ENCODE results near the gene WNT1. TPM values are rescaled to one million over a fixed set of nuclear protein-coding genes. Genes with fewer than 3 reads are reported as not detected.

Gene WNT1
- total and polyA plus RNA-seq, 9 of the 15 experiments (the other 6 are each of a cell fraction or from before 2014, with no cell fraction given): not detected

GRCh38 chr12:49018261-49019119, 40.4 kb downstream of the WNT1 start, which contains the start of gene PRKAG1 (continued):
- TF ChIP-seq GTF2B (IDR thresholded peaks at IDR 0.05; ENCODE audit: extremely low read depth, insufficient read length) (peak; percentile 46), BHLHE40 (IDR thresholded peaks at IDR 0.05; ENCODE audit: low read length) (no peak; the same call in 1 of the 2 replicates), PURB (CRISPR knock-in tag; IDR thresholded peaks at IDR 0.05; ENCODE audit: low read depth) (no peak), CHD2 (IDR thresholded peaks at IDR 0.05; ENCODE audit: low read depth, low read length) (0 out of 2 replicates have a peak, but pooled peaks have one; percentile 22), STAT5A (IDR thresholded peaks at IDR 0.05; ENCODE audit: borderline replicate concordance, low read length) (no peak), CHCHD3 (CRISPR knock-in tag; IDR thresholded peaks at IDR 0.05) (no peak), HNRNPUL1 (IDR thresholded peaks at IDR 0.05; ENCODE audit: low read length) (no peak), MNT (conservative IDR thresholded peaks at IDR 0.05) (peak; percentile 37 to 71; a peak in 3 of 4 replicates), SMARCB1 (IDR thresholded peaks at IDR 0.05; ENCODE audit: insufficient read length, low read depth) (no peak), CREBBP (IDR thresholded peaks at IDR 0.05; ENCODE audit: low read depth, low read length) (no peak), HIVEP1 (CRISPR knock-in tag; IDR thresholded peaks at IDR 0.05) (0 out of 2 replicates have a peak, but pooled peaks have one; percentile 37), SAFB (IDR thresholded peaks at IDR 0.05; ENCODE audit: borderline replicate concordance, low read depth, low read length) (no peak), CAMTA2 (CRISPR knock-in tag; conservative IDR thresholded peaks at IDR 0.05) (peak; percentile 71; the same call in 1 of the 2 replicates), SIN3B (IDR thresholded peaks at IDR 0.05; ENCODE audit: low read depth) (peak; percentile 9; the same call in 1 of the 2 replicates), FOXP1 (CRISPR knock-in tag; IDR thresholded peaks at IDR 0.05) (peak; percentile 64; the same call in 1 of the 2 replicates), ZFPM2 (CRISPR knock-in tag; IDR thresholded peaks at IDR 0.05) (no peak), RFX1 (IDR thresholded peaks at IDR 0.05) (no peak), ZNF324 (CRISPR knock-in tag; IDR thresholded peaks at IDR 0.05) (no peak), ZKSCAN8 (CRISPR knock-in tag; IDR thresholded peaks at IDR 0.05) (no peak), BRD4 (IDR thresholded peaks at IDR 0.05) (no peak), ZNF589 (CRISPR knock-in tag; IDR thresholded peaks at IDR 0.05; ENCODE audit: low read depth) (peak; percentile 78), ZNF311 (CRISPR knock-in tag; IDR thresholded peaks at IDR 0.05) (no peak), CBX8 (IDR thresholded peaks at IDR 0.05; ENCODE audit: borderline replicate concordance, extremely low read depth, low read depth, low read length, poor library complexity, severe bottlenecking) (no peak), SNAPC5 (CRISPR knock-in tag; IDR thresholded peaks at IDR 0.05) (no peak), ATF6 (CRISPR knock-in tag; IDR thresholded peaks at IDR 0.05) (no peak), ZNF57 (CRISPR knock-in tag; IDR thresholded peaks at IDR 0.05) (no peak)

Measured in K562 (cell line).